SJCRH30 (cell line): ENCODE measurements around the gene ANKRD30A. TPM values are rescaled to one million over a fixed set of nuclear protein-coding genes. Genes with fewer than 3 reads are reported as not detected.
"Not testable (repeated sequence)": the region's sequence is repeated elsewhere in the genome, so short reads cannot be mapped to it uniquely, and the experiment has no call there.

Experiments used
- DNase-seq, 2 experiments: peaks; one replicate each; pipeline ENCODE4 v3.0.0-alpha.2; 2015 to 2020
- H3K27ac ChIP-seq: fragments of 250-450 bp; sonication (Bioruptor Pico); 2 replicates; pipeline ENCODE4 v1.5.1; 2020; ENCODE audit warnings: mild to moderate bottlenecking, moderate library complexity
- H3K27me3 ChIP-seq: fragments of 250-450 bp; sonication (Bioruptor Pico); 2 replicates; pipeline ENCODE4 v1.5.1; 2020; ENCODE audit warnings: mild to moderate bottlenecking, moderate library complexity
- H3K36me3 ChIP-seq: fragments of 250-450 bp; sonication (Bioruptor Pico); 2 replicates; pipeline ENCODE4 v1.5.1; 2020; ENCODE audit warnings: mild to moderate bottlenecking, moderate library complexity
- H3K4me1 ChIP-seq: fragments of 250-450 bp; sonication (Bioruptor Pico); 2 replicates; pipeline ENCODE4 v1.5.1; 2020; ENCODE audit warnings: mild to moderate bottlenecking, moderate library complexity
- H3K4me3 ChIP-seq: fragments of 250-450 bp; sonication (Bioruptor Pico); 2 replicates; pipeline ENCODE4 v1.5.1; 2020; ENCODE audit warnings: mild to moderate bottlenecking, moderate library complexity
- H3K9me3 ChIP-seq: fragments of 250-450 bp; sonication (Bioruptor Pico); replicated peaks from 2 replicates; pipeline ENCODE4 v1.5.1; 2020; ENCODE audit warnings: mild to moderate bottlenecking, moderate library complexity
- total RNA-seq: library from RNA; depleted of rRNA; stranded (reverse); fragments of >200 nt; shearing (Covaris generic); gene quantifications from 2 replicates; pipeline ENCODE4 v1.2.3, GENCODE V29; 2014

ANKRD30A gene
- total RNA-seq, 1 experiment from 2014 or later: not detected

- DNase-seq: no peak
- Histone ChIP-seq H3K9me3 (no peaks in the 10 kb centered on the region), H3K4me1 (no peaks in the 10 kb centered on the region), H3K4me3 (no peak overlapping the region), H3K27ac (no peak overlapping the region), H3K27me3 (no peaks in the 10 kb centered on the region), H3K36me3 (no peaks in the 10 kb centered on the region)
These were observed 219.0 kb downstream of the ANKRD30A start for GRCh38 chr10:37344413-37344812.

GRCh38 chr10:37379991-37380390 is 254.6 kb downstream of the ANKRD30A start:
- Histone ChIP-seq H3K27ac (no peak overlapping the region), H3K9me3 (no peaks in the 10 kb centered on the region), H3K36me3 (no peaks in the 10 kb centered on the region), H3K4me3 (no peak overlapping the region), H3K4me1 (no peaks in the 10 kb centered on the region), H3K27me3 (no peaks in the 10 kb centered on the region)
- peak in 1 of 2 experiments; percentile 2 for DNase-seq

- DNase-seq: no peak
- no peak overlapping the region for H3K4me3 ChIP-seq
- H3K27ac ChIP-seq: no peak overlapping the region
- no peaks in the 10 kb centered on the region for H3K9me3 ChIP-seq
- H3K27me3 ChIP-seq: no peaks in the 10 kb centered on the region
- H3K4me1 ChIP-seq: no peaks in the 10 kb centered on the region
- no peaks in the 10 kb centered on the region for H3K36me3 ChIP-seq
These were observed 255.9 kb downstream of the ANKRD30A start for GRCh38 chr10:37381271-37381670.

- no peak overlapping the region for H3K4me3 ChIP-seq
- H3K27me3 ChIP-seq: no peaks in the 10 kb centered on the region
- H3K4me1 ChIP-seq: no peaks in the 10 kb centered on the region
These were observed 259.5 kb downstream of the ANKRD30A start for GRCh38 chr10:37384923-37385322.

GRCh38 chr10:37390926-37391325 is 265.5 kb downstream of the ANKRD30A start:
- no peak overlapping the region for H3K4me3 ChIP-seq
- no peaks in the 10 kb centered on the region for H3K27me3 ChIP-seq
- no peak for DNase-seq
- H3K4me1 ChIP-seq: no peaks in the 10 kb centered on the region
- H3K27ac ChIP-seq: no peak overlapping the region
- no peaks in the 10 kb centered on the region for H3K36me3 ChIP-seq
- H3K9me3 ChIP-seq: no peaks in the 10 kb centered on the region

More at GRCh38 chr10:37384923-37385322, 259.5 kb downstream of the ANKRD30A start:
- Histone ChIP-seq H3K9me3 (no peaks in the 10 kb centered on the region), H3K27ac (no peak overlapping the region), H3K36me3 (no peaks in the 10 kb centered on the region)
- DNase-seq: no peak

GRCh38 chr10:37400774-37401173 is 275.4 kb downstream of the ANKRD30A start:
- H3K27ac ChIP-seq, H3K36me3 ChIP-seq, DNase-seq, H3K4me3 ChIP-seq, H3K9me3 ChIP-seq, H3K4me1 ChIP-seq, H3K27me3 ChIP-seq: not testable (repeated sequence)

GRCh38 chr10:37401225-37401624 is 275.8 kb downstream of the ANKRD30A start:
- H3K4me3 ChIP-seq: no peak overlapping the region

GRCh38 chr10:37403776-37404175 is 278.4 kb downstream of the ANKRD30A start:
- H3K9me3 ChIP-seq: no peaks in the 10 kb centered on the region
- no peaks in the 10 kb centered on the region for H3K27me3 ChIP-seq
- H3K27ac ChIP-seq: no peak overlapping the region
- DNase-seq: no peak
- H3K4me3 ChIP-seq: no peak overlapping the region
- no peaks in the 10 kb centered on the region for H3K36me3 ChIP-seq
- no peaks in the 10 kb centered on the region for H3K4me1 ChIP-seq

More at GRCh38 chr10:37401225-37401624, 275.8 kb downstream of the ANKRD30A start:
- Histone ChIP-seq H3K36me3 (no peaks in the 10 kb centered on the region), H3K27me3 (no peaks in the 10 kb centered on the region), H3K4me1 (no peaks in the 10 kb centered on the region), H3K27ac (no peak overlapping the region), H3K9me3 (no peaks in the 10 kb centered on the region)
- no peak for DNase-seq
